Activated CD8-positive, alpha-beta T cell treated with anti-CD3 and anti-CD28 coated beads for 36 hours (primary cell): ENCODE data around the gene CHRNG. TPM values are rescaled to one million over a fixed set of nuclear protein-coding genes. Genes with fewer than 3 reads are reported as not detected.

ENCODE experiments used
- ATAC-seq: fragments of 200-7000 bp; cut with Tn5 transposase; one replicate; pipeline ENCODE4 v1.10.0; 2021; ENCODE audit warnings: mild to moderate bottlenecking, moderate library complexity
- CTCF ChIA-PET: fragments of 350-600 bp; sonication (Branson Sonifier 250); formaldehyde crosslinking; loops from one replicate; lab custom pipeline; 2021; ENCODE audit warnings: antibody characterized with exemption; lab: Charles Lee
- POLR2A ChIA-PET: fragments of 350-600 bp; sonication (Branson Sonifier 250); formaldehyde crosslinking; loops from one replicate; lab custom pipeline; 2021; ENCODE audit warnings: antibody characterized with exemption; lab: Charles Lee
- DNase-seq: peaks from one replicate; pipeline ENCODE4 v3.0.0-alpha.2; 2020
- H3K27ac Mint-ChIP-seq: one replicate; pipeline ENCODE4 v1.8.0; 2021; ENCODE audit warnings: mild to moderate bottlenecking, mixed read lengths
- H3K27me3 Mint-ChIP-seq: one replicate; pipeline ENCODE4 v1.8.0; 2021; ENCODE audit warnings: mixed read lengths
- H3K36me3 Mint-ChIP-seq: one replicate; pipeline ENCODE4 v1.8.0; 2021; ENCODE audit warnings: low read depth, mixed read lengths
- H3K4me1 Mint-ChIP-seq: one replicate; pipeline ENCODE4 v1.8.0; 2021; ENCODE audit warnings: low read depth, mixed read lengths
- H3K4me3 Mint-ChIP-seq: one replicate; pipeline ENCODE4 v1.8.0; 2021; ENCODE audit warnings: mild to moderate bottlenecking, moderate library complexity, mixed read lengths
- H3K9me3 Mint-ChIP-seq: one replicate; pipeline ENCODE4 v1.8.0; 2021; ENCODE audit warnings: mixed read lengths
- intact Hi-C: fragments of 100-400 bp; cut with micrococcal nuclease; formaldehyde crosslinking; loops from one replicate; pipeline ENCODE4 v1.10.0; 2022
- total RNA-seq, 2 experiments: library from RNA; stranded (reverse); gene quantifications; one replicate each; pipeline ENCODE4 v1.2.3, GENCODE V29; 2021
- TF ChIP-seq, protein P1 (sequence below): fragments of 200-600 bp; IDR thresholded peaks from one replicate; pipeline ENCODE4 v1.8.0; 2022; ENCODE audit warnings: antibody characterized with exemption, mild to moderate bottlenecking

The CHRNG gene, protein sequence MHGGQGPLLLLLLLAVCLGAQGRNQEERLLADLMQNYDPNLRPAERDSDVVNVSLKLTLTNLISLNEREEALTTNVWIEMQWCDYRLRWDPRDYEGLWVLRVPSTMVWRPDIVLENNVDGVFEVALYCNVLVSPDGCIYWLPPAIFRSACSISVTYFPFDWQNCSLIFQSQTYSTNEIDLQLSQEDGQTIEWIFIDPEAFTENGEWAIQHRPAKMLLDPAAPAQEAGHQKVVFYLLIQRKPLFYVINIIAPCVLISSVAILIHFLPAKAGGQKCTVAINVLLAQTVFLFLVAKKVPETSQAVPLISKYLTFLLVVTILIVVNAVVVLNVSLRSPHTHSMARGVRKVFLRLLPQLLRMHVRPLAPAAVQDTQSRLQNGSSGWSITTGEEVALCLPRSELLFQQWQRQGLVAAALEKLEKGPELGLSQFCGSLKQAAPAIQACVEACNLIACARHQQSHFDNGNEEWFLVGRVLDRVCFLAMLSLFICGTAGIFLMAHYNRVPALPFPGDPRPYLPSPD
- total RNA-seq: not detected

DNA sequence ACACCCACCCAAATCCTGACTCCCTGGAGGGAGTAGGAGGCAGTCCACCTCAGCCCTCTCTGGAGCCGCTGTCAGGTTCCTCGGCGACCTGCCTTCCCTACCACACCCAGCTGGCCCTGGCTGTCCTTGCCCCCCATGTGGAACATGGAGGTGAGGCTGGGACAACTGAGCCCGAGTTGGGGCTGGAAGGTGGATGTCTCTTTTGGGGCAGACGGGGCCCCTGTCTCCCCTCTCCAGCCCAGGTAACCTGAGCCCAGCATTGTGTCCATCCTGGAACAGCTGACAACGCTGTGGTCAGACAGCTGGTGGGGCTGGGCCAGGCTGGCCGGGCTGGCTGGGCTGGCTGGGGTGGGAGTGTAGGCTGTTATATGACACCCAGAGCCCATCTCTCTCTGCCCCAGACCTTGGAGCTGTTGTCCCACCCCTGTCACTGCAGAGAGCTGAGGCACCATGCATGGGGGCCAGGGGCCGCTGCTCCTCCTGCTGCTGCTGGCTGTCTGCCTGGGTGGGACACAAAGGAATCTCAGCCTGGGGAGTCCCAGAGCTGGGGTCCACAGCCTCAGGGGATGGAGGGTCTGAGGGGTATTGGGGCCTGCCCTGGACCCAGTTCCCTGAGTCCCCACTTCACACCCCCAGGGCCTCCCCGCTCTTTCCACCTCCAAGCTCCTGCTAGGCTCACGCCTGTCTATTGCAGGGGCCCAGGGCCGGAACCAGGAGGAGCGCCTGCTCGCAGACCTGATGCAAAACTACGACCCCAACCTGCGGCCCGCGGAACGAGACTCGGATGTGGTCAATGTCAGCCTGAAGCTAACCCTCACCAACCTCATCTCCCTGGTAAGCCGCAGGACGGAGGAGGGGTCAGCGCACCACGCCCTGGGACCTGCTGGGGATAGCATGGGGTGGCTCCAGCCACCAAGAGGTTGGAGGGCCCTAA, at the start of gene CHRNG:
Gene CHRNG, plus strand, starts transcription at position 395 of the 934 bp plus-strand sequence. Its CDS starts 56 bp downstream, at position 451.
- ChIA-PET CTCF (no interaction called here), POLR2A (interaction anchor here (0.6 to 1.7 kb wide), 3 partner anchors 8 to 14 kb away, joined by 3 to 6 read pairs (median 3); no protein-coding TSS in a partner anchor)
- ATAC-seq: no peak
- Mint-ChIP-seq H3K27ac (no peak within 1 kb of the TSS), H3K36me3 (no peaks in the 10 kb centered on the region), H3K4me1 (peaks cover 9% of the 10 kb centered on the region), H3K27me3 (peaks cover 4% of the 10 kb centered on the region), H3K4me3 (no peak within 1 kb of the TSS), H3K9me3 (peaks cover 2% of the 10 kb centered on the region)
- TF ChIP-seq, protein P1, sequence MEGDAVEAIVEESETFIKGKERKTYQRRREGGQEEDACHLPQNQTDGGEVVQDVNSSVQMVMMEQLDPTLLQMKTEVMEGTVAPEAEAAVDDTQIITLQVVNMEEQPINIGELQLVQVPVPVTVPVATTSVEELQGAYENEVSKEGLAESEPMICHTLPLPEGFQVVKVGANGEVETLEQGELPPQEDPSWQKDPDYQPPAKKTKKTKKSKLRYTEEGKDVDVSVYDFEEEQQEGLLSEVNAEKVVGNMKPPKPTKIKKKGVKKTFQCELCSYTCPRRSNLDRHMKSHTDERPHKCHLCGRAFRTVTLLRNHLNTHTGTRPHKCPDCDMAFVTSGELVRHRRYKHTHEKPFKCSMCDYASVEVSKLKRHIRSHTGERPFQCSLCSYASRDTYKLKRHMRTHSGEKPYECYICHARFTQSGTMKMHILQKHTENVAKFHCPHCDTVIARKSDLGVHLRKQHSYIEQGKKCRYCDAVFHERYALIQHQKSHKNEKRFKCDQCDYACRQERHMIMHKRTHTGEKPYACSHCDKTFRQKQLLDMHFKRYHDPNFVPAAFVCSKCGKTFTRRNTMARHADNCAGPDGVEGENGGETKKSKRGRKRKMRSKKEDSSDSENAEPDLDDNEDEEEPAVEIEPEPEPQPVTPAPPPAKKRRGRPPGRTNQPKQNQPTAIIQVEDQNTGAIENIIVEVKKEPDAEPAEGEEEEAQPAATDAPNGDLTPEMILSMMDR: no peak
- DNase-seq: no peak
- intact Hi-C loops: no loop called here

DNA sequence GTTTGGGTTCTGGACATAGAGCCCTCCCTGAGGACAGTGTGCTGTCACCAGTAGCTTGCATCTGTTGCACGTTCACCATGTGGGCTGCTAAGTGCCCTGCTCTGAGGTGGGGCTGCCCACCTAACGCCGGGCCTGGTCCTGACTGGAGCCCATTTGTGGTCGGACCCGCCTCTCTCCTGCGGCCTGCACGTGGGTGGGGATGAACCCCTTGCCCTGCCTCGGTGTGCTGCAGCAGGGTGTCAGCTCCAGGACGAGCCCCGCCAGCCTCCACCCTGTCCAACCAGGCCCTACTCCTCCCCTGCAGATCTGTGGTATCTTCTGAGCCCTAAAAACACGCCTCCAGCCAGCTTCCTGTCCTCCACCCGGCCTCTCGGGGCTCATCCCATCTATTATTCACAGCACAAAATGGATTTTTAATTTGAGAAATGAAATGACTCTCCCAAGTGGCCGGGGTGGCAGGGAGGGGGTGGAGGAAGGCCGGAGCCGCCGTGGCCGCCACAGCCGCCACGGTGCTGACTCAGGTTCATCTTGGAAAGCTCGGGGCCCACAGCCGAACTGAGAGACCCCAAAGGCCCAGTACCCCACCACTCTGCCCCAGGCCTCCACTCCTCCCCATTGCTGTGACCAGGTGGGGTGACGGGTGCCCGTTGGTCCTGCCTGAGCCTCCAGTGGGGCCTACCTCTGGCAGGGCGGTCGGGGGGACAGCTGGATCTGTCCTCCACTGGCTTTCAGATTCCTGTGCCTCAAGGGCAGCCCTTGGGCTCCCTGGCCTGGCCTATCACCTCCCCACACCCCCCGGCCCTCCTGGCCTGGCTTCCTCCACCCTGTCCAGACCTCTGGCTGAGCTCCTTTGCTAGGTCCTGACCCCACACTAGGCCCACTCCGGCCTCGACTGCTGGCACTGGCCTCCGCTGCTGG, 49.0 kb upstream of the CHRNG start:
- CTCF ChIA-PET: interaction anchor here (1.2 kb wide), 1 partner anchor 43 kb away, joined by 3 read pairs; no protein-coding TSS in a partner anchor
- ATAC-seq: no peak
- TF ChIP-seq, protein P1: no peak
- intact Hi-C loops: no loop called here
- POLR2A ChIA-PET: no interaction called here
- no peaks in the 10 kb centered on the region for H3K36me3 Mint-ChIP-seq
- peaks cover under 1% of the 10 kb centered on the region for H3K4me1 Mint-ChIP-seq
- no peak overlapping the region for H3K4me3 Mint-ChIP-seq
- no peak for DNase-seq
- H3K27me3 Mint-ChIP-seq: peaks cover 23% of the 10 kb centered on the region
- no peaks in the 10 kb centered on the region for H3K9me3 Mint-ChIP-seq
- H3K27ac Mint-ChIP-seq: no peak overlapping the region

DNA sequence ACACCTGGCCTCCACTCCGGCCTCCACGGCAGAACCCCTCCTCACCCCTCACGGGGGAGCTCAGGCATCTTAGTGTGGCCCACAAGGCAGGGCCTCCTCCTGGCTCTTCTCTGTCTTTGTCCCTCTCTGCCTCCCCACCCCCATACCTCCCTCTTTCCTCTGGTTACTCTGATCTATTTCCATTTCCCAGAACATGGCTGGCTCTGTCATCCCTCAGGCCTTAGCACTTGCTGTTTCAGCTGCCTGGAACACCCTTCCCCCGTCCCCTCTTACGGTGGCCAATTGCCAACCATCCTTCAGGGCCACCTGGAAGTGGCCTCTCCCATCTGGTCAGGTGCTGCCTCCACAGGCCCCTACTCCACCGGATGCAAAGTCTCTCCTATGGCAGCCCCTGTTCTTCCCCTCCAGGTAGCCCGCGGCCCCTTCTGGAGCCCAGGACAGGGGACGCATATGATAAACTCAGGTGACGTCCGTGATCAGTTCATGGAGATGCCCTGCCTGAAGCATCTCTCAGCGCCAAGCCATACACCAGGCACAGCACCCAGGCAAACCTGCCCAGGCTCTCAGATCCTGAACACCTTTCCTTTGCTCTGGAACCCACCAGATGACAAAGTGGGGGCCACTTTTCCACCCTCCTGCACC, 48.2 kb upstream of the CHRNG start:
- TF ChIP-seq, protein P1: no peak
- Mint-ChIP-seq H3K27ac (no peak overlapping the region), H3K27me3 (peaks cover 23% of the 10 kb centered on the region), H3K36me3 (no peaks in the 10 kb centered on the region), H3K9me3 (no peaks in the 10 kb centered on the region), H3K4me3 (no peak overlapping the region), H3K4me1 (no peaks in the 10 kb centered on the region)
- CTCF ChIA-PET: no interaction called here
- intact Hi-C loops: no loop called here
- DNase-seq (no peak), ATAC-seq (no peak)
- POLR2A ChIA-PET: no interaction called here

DNA sequence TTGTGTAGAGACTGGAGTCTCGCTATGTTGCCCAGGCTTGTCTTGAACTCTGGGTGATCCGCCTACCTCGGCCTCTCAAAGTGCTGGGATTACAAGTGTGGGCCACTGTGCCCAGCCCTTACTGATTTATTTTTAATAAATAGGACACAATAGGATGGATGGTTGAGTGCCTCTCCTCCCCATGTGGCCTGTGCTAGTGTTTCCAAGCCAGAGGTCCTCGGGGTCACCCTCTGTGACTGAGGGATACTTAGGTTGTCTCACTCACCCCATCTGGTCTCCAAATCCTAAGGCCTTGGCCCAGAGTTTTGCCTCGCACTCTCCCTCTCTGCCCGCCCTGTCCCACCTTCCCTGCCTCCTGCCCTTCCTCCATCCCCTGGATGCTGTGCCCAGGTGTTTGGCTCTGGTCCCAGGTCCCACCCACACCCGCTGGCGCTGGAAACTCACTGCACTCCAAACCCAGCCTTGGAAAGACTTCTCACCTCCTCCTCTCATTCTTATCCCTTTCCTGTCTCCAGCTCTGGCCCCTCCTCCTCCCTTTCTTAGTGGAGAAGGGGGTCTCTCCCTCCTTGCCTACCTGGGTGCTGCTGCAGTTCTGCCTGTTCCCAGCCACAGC, 47.1 kb upstream of the CHRNG start:
- Mint-ChIP-seq H3K27me3 (peaks cover 17% of the 10 kb centered on the region), H3K4me3 (no peak overlapping the region), H3K36me3 (no peaks in the 10 kb centered on the region), H3K4me1 (no peaks in the 10 kb centered on the region), H3K9me3 (no peaks in the 10 kb centered on the region), H3K27ac (no peak overlapping the region)
- intact Hi-C loops: no loop called here
- no peak for DNase-seq
- CTCF ChIA-PET: no interaction called here
- ATAC-seq: no peak
- POLR2A ChIA-PET: no interaction called here
- TF ChIP-seq, protein P1: no peak
